T-helper 9 cell (primary cell): ENCODE data around the gene ZNF280D.
"Not testable (repeated sequence)": the region's sequence is repeated elsewhere in the genome, so short reads cannot be mapped to it uniquely, and the experiment has no call there.

ENCODE experiments used
- DNase-seq: peaks from one replicate; pipeline ENCODE4 v3.0.0-alpha.2; 2020
- total RNA-seq, 2 donors: gene quantifications; one replicate each; lab custom pipeline; 2026; lab: John Stamatoyannopoulos, UW

ZNF280D gene
- 21.5 to 26.0 reads per million in 2 donors for total RNA-seq

GRCh38 chr15:56733136-56734012 is at the start of gene ZNF280D:
ZNF280D (minus strand) TSS chr15:56733509; CDS start chr15:56707109, 26,400 bp downstream.
- peak; percentile 61 for DNase-seq

GRCh38 chr15:56782306-56782705 is 49.0 kb upstream of the ZNF280D start:
- no peak for DNase-seq

GRCh38 chr15:56781666-56782065 is 48.4 kb upstream of the ZNF280D start:
- no peak for DNase-seq

GRCh38 chr15:56780102-56780725 is 46.9 kb upstream of the ZNF280D start:
- DNase-seq = not testable (repeated sequence)

- not testable (repeated sequence) for DNase-seq
Observed at GRCh38 chr15:56779449-56779848, 46.1 kb upstream of the ZNF280D start.

- no peak for DNase-seq
Observed at GRCh38 chr15:56778761-56779160, 45.5 kb upstream of the ZNF280D start.

- DNase-seq = no peak
Observed at GRCh38 chr15:56776839-56777238, 43.5 kb upstream of the ZNF280D start.

- DNase-seq = no peak
Observed at GRCh38 chr15:56775641-56776040, 42.3 kb upstream of the ZNF280D start.

GRCh38 chr15:56774356-56774755 is 41.0 kb upstream of the ZNF280D start:
- DNase-seq = no peak

GRCh38 chr15:56772868-56773639 is 39.7 kb upstream of the ZNF280D start:
- no peak for DNase-seq

GRCh38 chr15:56770173-56770572 is 36.9 kb upstream of the ZNF280D start:
- DNase-seq = no peak

- no peak for DNase-seq
Observed at GRCh38 chr15:56767315-56767714, 34.0 kb upstream of the ZNF280D start.

- DNase-seq = no peak
Observed at GRCh38 chr15:56765251-56765650, 31.9 kb upstream of the ZNF280D start.

- DNase-seq = no peak
Observed at GRCh38 chr15:56763141-56763895, 30.0 kb upstream of the ZNF280D start.

GRCh38 chr15:56760186-56760585 is 26.9 kb upstream of the ZNF280D start:
- no peak for DNase-seq

- DNase-seq = no peak
Observed at GRCh38 chr15:56759450-56759845, 26.1 kb upstream of the ZNF280D start.

GRCh38 chr15:56758770-56759449 is 25.6 kb upstream of the ZNF280D start:
- no peak for DNase-seq

GRCh38 chr15:56757875-56758274 is 24.6 kb upstream of the ZNF280D start:
- no peak for DNase-seq

GRCh38 chr15:56754772-56755370 is 21.6 kb upstream of the ZNF280D start:
- no peak for DNase-seq

GRCh38 chr15:56752986-56753385 is 19.7 kb upstream of the ZNF280D start:
- no peak for DNase-seq

GRCh38 chr15:56749982-56750381 is 16.7 kb upstream of the ZNF280D start:
- no peak for DNase-seq
